Suppressor macrophage (primary cell): ENCODE measurements around the gene SLAMF8.
A peak's percentile ranks its signal among the peaks of the same experiment; 100 is the strongest.

ENCODE experiments used
- DNase-seq, 4 experiments: peaks; one replicate each; pipeline ENCODE4 v3.0.0-alpha.2; 2020 to 2022

Gene SLAMF8

DNA sequence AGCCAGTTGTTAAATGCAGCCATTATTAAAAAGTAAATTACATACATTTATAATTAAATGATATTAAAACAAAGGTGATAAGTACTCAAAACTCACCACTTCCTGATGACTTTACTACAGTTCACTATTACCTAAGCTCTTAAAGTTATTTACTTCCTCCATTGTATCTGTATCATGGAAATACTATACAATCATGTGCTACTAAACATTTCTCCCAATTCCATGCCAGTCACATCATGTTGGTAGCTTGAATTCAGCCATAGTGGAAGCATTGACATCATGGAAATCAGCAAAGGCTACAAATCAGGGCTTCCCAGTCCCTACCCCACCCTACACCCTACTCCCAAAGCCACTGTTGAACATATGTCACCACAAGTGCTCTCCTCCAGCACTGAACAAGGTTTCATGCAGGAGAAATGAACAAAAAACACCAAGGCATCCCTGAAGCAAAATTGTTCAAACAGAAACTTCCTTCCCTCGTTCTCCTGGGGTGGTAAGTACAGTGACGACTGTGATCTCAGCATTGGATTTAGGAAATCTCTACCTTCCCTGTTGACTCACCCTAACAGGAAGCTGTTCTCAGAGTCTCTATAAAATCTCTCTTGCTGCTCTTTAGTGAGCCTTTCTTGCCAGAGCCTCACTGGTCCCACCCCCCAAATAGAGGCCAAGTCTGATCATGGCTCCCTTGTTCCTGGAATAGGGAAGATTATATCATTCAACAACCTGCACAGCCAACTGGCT is 23.1 kb downstream of the SLAMF8 start:
- DNase-seq = peak; percentile 40 to 75 (median 59)

DNA sequence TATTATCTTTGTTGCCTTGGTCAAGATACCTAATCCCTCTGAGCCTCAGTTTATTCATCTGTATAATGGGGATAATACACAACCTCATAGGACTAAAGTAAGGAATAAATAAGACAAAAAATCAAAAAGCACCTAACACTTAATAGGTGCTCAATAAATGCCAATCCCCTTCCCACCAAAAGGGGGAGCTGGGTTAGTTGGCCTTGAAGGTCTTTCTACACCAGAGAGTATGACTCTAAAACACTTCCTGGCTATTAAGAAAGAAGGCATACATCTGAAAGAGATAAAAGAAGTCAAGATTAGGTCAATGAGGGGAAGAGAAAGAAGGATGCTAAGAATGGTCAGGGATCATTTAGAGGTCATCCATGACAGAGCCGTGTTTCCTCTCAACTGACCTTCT is 24.7 kb downstream of the SLAMF8 start:
- DNase-seq = no peak

DNA sequence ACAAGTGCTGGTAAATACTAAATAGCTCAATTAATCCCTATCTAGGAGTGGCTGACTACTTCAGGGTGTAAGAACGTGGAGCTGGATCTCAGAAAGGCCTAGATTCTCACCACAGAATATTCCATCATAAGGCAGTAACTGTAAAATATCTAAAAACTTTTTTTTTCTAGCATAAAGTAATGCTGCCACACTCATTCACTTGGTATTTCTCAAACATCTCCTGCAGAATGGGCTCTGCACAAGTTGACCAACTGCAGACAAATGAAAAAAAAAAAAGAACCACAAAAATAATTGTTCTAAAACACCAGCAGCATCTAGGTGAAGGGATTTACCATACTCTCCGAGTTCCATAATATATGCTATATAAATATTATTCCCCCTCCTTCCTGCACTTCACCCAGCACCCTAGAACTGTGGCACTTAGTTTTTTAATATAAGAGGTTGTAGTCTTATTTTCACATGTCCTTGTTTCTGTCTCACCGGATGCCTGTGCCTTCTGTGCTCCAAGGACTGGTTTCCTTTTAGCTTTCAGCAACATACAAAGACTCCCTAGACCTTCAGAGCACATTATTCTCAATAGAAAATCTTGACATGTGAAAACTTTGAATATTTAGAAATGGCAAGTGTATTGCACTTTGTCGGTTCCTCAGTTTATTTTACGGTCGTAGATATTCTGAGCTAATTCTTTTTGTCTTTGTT is 26.9 kb downstream of the SLAMF8 start:
- DNase-seq = no peak

DNA sequence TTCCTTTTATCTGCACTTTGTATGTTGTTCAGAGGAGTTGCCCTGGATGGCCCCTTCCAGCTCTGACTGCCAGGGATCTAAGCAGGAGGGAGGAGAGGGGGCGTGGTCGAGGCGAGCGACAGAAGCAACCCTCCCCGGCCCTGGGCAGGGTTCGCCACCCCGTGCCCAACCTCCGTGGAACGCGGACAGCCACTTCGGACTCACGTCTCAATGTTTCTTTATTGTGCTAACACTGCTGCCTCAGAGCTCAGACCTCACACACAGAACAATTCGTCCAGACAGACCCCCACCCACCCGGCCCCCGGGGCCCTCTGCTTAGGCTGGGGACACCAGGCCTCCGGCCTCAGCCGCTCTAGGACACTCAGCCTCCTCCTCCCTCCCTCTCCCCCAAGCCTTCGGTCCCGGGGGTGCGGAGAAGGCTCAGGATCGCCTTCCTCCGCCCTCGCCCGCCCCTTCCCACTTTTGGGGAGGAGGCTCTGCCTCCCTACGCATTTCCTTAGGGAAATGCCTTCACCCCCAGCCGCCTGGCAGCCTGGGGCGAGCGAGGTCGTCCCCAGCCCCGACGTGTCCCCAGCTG is 27.5 kb downstream of the SLAMF8 start:
- peak; percentile 22 to 71 (median 41) for DNase-seq

DNA sequence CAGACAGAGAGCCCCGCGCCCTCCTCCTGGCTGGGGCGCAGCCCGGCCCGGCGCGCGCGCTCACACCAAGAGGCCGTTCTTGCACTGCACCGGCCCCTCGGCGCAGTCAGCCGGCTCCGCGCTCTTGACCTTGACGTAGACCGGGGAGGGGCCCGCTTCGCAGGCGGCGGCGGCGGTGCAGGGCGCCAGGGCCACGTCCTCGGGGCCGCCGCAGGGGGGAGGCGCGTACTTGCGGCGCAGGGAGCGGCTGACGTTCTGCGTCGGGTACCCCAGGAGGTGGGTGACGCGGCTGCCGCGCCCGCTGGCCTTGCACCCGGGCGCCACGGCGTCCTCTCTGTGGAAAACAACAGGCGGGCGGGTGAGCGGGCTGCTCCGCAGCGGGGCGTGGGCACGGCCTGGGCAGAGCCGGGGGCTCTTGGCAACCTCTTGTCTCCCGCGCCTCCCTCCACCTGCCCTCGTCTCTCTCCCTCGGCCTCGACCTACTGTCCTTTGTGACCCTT is 28.1 kb downstream of the SLAMF8 start:
- DNase-seq = peak; percentile 74 to 92 (median 79)

DNA sequence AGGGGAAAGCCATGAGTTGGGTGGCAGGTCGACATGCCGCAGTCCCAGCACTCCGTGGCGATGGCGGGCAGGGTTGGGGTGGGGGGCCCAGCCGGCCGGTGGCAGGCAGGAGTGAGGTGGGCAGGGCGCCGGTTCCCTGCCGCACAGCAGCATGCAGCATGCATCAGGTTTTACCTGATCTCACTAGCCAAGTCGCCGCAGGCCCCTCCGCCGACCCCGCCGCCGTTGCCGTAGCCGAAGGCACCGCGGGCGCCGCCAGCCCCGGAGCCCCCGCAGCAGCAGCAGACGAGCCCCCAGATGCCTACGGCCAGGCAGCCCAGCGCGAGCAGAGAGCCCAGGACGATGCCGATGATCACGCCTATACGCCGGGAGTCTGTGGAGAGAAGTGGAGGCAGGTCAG is 29.0 kb downstream of the SLAMF8 start:
- DNase-seq = no peak

DNA sequence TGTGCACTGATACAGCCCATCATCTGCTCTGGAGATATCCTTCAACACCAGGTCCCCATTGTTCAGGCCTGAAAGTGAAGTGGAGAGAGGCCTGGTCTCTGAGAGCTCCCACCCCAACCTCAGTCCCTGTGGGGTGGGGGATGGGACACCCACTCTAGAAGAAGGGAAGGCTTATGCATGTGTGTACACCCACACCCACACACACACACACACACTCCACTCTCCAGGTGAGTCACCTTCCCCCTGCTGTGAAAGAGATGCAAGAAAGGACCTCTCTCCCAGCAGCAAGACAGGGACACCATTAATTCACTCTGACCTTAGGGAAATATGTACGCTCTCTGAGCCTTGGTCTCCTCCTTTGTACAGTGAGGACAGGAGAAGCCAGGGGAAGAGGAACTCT is 29.9 kb downstream of the SLAMF8 start:
- no peak for DNase-seq

DNA sequence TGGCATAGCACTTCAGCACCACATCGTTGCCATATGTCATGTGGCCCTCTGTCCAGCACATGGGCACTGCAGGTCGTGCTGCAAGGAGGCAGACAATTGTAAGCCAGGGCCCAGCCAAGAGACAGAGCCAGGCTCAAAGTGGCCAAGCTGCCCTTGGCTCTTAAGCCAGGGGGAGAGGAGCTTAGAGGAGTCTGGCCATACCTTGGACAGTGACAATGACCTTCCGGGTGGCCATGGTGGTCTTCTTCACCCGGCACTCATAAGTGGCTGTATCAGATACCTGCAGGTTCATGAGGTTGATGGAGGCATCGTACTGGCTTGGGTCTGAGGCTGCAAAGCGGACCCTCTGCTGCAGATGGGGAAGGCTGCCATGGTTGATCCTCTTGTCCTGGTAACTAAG is 31.2 kb downstream of the SLAMF8 start:
- no peak for DNase-seq

DNA sequence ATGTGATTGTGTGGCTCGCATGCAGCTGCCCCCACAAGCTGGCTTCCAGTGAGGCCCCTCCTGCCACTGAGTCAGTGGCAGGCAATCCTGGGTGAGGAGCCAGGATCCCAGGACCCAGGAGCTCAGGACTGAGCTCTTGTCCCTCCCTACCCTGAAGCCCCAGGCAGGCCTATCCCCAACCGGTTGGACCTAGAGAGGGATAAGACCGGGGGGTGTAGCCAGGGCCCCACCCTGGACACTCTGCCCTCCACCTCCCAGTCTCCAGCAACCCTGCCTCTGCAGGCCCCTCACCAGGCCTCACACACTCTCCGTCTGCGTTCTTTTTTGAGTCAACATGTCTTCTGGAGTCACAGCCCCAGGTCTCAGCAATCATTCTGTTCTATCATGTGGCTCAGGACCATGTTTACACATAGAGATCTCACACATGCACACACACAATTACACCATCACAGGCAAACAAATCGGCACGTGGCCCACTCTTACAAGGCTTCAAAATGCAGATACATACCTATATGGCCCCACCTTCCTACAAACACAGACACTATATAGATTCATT is 33.2 kb downstream of the SLAMF8 start:
- DNase-seq = no peak

DNA sequence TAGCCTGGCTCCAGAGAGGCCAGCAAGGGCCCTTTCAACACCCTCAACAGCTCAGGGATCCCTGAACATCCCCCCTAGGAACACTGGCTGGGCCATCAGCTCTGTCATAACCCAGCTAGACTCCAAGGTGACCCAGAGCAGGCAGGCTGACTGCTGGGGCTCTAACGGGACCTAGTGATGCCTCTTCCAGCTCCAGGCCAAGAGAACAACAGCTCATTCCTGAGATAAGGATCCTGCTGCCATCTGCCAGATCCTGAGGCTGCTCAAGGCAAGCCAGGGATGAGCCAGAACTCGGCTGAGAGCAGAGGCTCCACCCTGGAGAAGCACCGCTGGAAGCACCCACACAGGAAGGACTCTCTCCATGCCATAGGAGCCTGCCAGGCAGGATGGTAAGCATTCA is 33.8 kb downstream of the SLAMF8 start:
- no peak for DNase-seq

DNA sequence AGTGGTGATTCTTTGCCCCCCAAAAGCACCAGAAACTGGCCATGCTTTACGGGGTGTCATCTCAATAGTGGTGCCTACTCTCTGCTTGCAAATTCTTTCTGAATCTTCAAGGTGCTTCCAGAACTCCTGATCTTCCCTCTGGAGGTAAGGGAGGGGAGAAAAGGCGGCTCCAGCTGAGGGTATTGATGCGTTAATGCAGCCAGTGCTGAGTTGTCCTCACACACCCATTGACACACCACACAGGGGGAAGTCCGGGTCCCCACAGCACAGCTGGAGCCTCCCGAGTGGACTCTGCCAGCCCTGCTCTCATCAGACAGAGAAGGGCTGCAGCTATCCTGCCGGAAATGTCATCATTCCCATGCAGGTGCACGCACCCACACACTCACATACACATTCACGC is 34.5 kb downstream of the SLAMF8 start:
- no peak for DNase-seq

DNA sequence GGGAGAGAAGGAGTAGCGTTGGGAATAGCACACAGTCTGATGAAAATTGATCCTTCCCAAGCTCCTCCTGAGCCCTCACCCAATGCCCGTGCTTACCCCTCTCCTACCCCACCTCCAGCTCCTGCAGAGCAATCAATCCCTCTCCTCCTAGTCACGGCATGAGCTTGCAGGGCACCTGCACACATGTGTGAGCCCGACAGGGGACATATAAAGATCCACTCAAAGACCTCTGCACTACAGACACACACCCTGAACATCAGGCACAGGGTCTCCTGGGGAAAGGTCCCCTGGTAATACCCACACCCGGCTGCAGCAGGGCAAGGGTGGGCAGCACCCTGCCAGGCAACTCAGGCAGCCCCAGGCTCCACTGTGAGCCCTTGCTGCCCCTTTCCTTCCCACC is 35.4 kb downstream of the SLAMF8 start:
- DNase-seq = no peak

DNA sequence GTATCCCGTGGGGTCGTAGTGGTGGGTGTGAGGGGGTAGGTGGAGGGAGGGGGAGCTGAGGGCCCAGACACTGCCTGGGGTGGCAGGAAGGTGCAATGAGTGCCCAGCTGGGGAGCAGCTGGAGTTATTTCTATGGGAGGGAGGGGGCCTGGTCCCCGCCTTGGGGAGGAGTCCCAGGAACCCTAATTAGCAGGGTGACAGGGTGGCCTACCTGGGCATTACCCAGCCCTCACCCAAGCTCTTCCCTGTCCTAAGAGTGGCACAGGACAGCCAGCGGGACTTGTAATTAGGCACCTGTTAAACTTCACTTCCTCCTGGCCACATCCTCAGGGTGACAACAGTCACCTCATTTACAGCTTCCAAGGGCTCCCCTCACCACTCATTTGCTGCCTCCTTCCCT is 35.9 kb downstream of the SLAMF8 start, which contains the start of gene VSIG8:
Gene VSIG8, minus strand, starts transcription at position 101 of the 400 bp plus-strand sequence. CDS start 136 bp downstream, outside the sequence.
- no peak for DNase-seq

DNA sequence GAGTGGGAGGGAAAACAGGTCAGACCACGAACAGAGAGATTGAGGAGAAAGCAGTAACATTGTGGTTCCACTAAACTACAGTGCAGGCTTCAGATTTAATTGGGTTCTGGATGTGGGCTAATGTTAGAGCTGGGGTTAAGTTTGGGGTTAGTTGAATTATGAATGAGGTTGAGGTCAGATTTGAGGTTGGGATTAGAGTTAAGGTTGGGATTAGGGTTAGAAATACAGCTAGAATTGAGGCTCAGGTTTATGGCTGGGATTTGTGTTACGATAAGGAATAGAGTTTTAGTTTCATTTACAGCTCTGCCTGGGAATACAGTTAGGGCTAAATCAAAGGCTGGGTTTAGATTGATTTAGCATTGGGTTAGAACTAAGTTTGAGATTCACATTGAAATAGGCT is 37.6 kb downstream of the SLAMF8 start:
- DNase-seq = no peak

DNA sequence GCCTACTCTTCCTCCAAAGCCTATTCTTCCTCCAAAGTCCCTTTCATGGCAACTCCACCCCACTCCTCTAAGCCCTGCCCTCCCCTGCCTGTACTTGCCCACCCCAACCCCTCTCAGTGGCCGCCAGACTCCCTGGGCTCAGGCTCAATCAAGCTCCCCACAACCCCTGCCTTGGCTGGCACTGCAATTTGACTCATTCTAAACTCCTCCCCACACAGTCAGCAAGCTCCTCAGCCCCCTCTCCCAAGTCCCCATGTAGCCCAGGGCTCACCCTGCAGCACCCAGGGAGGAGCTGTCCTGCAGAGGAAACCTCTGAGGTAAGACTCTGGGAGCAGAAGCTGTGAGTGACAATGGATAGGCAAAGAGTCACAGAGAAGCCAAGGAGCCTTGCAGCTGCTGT is 39.4 kb downstream of the SLAMF8 start:
- DNase-seq = no peak

DNA sequence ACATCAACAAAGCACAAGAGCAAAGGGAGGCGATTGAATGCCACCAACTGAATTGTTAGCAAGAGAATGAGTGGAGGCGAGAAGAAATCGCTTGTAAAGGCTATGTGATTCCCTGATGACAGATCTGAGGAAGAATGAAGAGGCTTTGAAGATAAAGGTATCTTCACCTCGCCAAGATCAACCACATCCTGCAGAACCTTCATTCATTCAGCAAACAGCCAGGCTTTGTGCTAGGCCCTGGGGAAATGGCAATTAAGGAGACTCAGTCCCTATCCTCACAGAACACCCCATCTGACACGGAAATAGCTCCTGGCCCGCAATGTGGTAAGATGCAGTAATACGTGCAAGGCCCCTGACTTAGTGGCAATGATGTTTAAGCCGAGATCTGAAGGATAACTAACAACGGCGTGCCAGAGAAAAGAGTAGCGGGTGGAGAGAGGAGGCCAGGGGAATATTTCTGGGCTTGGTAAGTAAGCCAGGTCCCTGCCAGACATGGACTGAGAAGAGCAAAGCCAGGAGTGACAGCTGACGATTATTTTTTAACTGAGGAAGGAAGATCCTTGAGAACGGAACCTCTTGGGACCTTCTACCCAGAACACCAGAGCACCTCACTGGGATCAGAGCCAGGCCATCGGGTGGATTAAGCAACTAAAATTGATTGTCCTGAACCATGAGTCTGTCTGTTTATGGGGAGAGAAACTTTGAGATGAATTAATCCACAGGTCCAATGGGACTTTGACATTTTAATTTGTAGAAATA is 40.4 kb downstream of the SLAMF8 start:
- no peak for DNase-seq

DNA sequence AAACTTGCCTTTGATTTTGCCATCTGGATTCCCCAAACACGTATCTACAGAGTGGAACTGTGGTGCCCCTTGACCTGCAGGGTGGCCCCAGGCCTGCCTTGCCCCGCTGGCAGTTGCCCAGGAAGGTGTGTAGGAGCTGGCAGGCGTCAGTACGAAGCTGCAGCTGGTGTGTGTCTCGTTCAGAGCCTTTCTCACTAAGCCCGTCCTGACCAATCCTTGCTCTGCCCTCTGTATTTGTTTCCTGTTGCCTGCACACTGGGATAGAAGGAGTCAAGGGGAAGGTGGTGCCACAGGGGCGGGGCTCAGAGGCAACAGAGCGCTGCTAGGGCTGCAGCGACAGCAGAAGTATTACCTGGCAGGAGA is 41.0 kb downstream of the SLAMF8 start:
- no peak for DNase-seq

DNA sequence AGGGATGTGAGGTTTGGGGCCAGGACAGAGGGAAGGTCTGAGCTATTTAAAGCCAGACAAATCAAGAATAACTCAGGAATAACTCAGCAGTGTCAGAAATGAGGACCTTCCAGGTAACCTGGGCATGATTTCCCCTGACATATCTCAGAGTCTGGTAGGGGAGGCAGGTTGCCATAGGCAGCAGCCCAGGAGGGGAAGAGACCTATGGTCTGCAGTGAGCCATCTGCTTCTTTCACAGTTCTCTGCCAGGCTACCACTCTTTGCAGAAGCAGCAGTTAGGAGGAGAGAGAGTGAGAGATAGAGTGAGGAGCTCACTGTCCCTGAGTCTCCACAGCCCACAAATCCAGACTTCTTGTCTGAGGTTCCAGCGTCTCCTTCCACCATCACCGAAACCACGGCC is 42.1 kb downstream of the SLAMF8 start:
- no peak for DNase-seq

DNA sequence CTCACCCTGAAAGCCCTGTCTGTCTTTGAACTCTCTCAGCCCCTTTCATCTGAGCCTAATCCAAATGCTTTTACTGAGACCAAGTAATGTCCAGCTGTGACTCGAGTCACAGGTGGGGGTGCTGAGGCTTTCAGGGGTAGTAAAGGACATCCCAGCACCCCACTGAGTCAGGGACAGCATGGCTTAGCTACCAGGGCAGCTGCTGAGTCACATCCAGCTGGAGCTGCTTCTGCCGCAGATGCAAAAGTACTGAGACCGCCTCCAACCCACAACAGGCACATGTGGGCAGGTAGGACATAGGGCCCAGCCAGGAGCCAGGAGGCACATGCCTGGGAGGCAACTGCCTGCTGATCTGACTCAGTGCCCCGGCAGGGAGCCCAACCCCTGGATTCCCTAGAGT is 42.5 kb downstream of the SLAMF8 start:
- peak; percentile 41 to 68 (median 62) for DNase-seq

DNA sequence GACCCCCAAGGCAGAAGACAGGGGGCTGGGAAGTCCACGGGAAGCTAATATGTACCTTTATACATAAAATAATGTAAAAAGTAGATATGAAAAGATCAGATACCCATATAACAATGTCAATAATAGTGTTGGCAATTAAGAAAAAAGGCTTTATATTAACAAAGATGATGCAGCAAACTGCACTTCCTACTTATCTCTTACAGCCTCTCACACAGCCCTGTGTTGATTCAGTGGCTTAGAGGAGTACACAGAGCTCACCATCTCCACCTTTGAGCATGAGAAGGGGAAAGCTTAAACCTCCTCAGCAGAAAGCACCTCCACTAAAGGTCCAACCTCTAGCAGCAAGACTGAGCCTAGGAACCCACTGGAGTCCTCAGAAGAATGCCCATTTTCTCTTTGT is 42.9 kb downstream of the SLAMF8 start:
- DNase-seq = no peak

DNA sequence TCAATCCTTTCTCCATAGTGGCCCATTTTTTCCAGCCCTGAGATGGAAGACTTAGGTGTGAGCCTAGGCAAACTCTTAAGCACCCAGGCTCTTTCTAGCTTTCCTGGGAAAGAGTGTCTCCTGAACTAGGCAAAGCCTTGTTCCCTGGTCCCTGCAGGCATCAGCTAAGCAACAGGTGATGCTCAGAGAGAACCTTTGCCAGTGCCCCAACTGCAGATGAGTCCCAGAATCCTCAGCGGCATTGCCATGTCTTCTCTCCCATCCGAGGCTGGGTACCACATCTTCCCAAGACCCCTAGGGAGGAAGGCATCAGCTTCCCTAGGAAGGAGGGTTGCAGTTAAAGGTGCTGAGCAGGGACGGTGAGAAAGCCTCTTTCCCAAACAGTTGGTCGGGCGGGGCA is 44.0 kb downstream of the SLAMF8 start:
- DNase-seq = no peak

DNA sequence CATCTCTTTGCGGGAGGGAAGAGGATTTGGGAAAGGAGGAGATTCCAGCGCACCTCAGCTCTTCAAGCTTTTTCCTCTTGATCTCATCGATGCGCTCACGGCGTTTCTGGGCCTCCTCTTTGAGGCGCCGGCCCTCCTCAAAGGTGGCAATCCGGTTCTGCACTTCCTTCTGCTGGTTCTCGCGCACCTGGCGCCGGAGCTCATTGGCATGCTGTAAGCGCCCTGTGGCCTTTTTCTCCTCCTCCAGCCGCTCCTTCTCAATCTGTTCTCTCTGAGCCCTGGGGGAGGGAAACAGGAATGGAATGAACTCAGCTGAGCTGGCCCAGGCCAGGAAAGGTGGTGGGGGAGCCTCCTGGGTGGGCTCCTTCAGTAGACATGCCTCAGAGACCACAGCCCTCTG is 46.2 kb downstream of the SLAMF8 start:
- no peak for DNase-seq
